NCI-H69 (cell line): ENCODE results near the gene GLIS1.
"Not testable (repeated sequence)": the region's sequence is repeated elsewhere in the genome, so short reads cannot be mapped to it uniquely, and the experiment has no call there.

Source experiments
- DNase-seq: peaks from one replicate; lab custom pipeline; 2025; lab: John Stamatoyannopoulos, UW

Gene GLIS1

DNA sequence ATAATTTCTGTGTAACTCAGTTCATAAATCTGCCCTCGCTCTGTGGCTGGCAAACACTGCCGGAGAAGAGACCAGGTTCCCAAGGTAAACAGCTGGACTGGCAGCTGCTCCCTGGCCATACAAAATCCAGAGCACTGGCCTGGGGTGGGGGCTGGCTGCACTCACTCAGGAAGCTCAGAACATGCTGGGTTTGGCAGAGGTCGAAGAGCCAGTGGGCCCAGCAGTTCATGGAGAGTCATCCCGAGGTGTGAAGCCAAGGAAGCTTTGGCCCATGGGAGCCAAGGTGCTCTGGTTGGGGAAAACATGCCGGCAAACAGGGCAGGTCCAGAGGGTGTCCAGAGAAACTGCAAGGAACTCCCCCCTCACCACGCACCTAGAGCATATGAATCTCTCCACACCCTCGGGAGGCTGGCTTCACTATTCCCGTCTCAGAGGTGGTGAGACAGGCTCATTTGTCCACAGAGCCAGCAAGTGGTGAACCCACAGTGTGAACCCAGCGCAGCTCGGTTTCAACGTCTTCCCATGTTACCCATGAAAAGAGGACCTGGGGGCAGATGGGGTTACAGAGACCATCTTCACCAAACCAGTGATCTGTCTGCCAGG, 177.4 kb downstream of the GLIS1 start:
- DNase-seq: peak; percentile 46

GRCh38 chr1:53560581-53561502, 178.1 kb downstream of the GLIS1 start:
- no peak for DNase-seq

- DNase-seq: no peak
These were observed 178.9 kb downstream of the GLIS1 start for GRCh38 chr1:53559854-53560580.

- no peak for DNase-seq
These were observed 179.6 kb downstream of the GLIS1 start for GRCh38 chr1:53559391-53559815.

- DNase-seq: no peak
These were observed 180.1 kb downstream of the GLIS1 start for GRCh38 chr1:53558739-53559315.

- no peak for DNase-seq
These were observed 180.9 kb downstream of the GLIS1 start for GRCh38 chr1:53557830-53558738.

- no peak for DNase-seq
These were observed 181.6 kb downstream of the GLIS1 start for GRCh38 chr1:53557369-53557768.

DNA sequence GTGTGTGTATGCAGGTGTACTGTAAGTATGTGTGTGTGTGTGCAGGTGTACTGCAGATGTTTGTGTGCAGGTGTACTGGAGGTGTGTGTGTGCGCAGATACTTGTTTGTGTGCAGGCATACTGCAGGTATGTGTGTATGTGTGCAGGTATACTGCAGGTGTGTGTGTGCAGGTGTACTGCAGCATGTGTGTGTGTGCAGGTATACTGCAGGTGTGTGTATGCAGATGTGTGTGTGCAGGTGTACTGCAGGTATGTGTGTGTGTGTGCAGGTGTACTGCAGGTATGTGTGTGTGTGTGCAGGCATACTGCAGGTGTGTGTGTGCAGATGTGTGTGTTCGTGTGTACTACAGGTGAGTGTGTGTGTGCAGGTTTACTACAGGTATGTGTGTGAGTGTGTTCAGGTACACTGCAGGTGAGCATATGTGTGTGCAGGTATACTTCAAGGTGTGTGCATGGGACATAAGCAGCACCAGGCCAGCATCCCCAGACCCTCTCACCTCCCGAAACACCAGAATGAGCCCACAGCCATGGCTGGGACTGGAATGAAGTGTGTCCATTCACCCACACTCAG, 182.2 kb downstream of the GLIS1 start:
- no peak for DNase-seq

DNA sequence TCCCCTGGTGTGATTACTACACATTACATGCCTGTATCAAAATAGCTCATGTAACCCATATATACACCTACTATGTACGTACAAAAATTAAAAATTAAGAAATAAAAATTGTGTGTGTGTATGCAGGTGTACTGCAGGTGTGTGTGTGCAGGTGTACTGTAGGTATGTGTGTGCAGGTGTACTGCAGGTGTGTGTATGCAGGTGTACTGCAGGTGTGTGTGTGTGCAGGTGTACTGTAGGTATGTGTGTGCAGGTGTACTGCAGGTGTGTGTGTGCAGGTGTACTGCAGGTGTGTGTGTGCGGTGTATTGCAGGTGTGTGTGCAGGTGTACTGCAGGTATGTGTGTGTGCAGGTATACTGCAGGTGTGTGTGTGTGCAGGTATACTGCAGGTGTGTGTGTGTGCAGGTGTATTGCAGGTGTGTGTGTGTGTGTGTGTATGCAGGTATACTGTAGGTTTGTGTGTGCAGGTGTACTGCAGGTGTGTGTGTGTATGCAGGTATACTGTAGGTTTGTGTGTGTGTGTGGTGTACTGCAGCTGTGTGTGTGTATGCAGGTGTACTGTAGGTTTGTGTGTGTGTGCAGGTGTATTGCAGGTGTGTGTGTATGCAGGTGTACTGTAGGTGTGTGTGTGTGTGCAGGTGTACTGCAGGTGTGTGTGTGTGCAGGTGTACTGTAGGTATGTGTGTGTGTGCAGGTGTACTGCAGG, 183.2 kb downstream of the GLIS1 start:
- DNase-seq: not testable (repeated sequence)

- DNase-seq: no peak
These were observed 184.2 kb downstream of the GLIS1 start for GRCh38 chr1:53554592-53555305.

DNA sequence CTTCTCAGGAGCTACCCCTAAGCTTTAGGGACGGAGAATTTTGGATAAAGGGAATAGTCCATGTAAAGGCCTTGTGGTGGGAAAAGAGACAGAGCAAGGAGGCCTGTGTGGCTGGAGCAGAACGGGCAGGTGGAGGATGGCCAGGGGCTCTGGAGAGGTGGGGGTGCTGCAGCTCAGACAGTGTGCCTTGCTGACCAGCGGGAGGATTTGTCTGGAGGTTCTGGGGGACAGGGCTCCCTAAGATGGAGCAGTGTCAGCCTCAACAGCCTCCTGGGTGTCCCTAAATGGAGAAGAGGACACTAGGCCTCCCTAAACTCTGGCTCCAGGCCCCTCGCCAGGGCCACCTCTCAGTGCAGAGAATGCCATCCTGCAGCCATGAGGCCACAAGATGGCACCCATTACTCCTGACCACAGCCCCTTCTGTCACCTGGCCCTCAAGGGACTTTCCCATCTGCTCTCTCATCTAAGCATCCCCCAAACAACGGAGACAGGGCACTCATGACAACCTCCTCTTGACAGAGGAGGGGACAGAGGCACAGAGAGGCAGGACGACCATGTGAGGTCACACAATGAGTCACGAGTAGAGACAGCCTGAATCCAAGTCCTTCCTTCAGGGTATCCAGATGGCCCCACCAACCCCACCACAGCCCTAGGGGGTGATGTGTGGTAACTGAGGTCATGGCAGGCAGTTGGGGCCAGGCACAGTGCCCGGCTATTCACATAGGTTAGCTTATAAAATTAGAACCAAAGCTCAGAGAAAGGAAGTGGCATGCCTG, 185.0 kb downstream of the GLIS1 start:
- DNase-seq: no peak

DNA sequence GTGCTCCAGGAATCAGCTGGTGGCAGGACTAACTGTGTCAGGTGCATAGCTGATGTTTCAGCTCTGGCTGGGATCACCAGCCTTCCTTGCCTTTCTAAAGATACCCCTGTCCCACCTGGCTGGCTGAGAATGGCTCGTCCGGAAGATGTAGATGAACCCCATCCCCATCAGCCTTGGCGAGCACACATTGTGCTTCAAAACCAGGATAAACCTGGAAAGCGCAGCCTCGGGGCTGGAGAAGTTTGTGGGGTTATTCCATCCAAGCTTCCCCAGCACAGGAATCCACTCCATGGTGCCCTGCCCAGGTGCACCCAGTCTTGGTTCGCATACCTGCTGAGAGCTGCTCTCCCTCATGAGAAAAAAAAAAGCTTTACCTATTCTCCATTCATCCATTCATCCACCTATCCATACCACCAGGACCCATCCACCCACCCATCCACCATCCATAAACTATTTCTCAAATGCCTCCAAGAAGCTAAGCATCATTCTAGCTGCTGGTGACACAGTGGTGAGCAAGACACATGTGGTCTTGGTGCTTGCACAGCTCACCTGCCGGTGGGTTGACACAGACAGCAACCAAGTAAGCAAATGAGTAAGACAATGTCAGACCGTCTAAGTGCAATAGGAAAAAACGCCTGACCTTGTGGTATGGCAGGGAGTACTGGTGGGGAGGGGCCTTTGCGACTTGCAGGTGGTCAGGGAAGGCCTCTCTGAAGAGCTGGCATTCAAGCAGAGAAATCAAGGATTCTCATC, 185.8 kb downstream of the GLIS1 start:
- no peak for DNase-seq

GRCh38 chr1:53552146-53552861, 186.7 kb downstream of the GLIS1 start:
- peak; percentile 70 for DNase-seq

GRCh38 chr1:53551428-53551995, 187.5 kb downstream of the GLIS1 start:
- DNase-seq: no peak

GRCh38 chr1:53550201-53550741, 188.7 kb downstream of the GLIS1 start:
- DNase-seq: no peak

GRCh38 chr1:53549781-53550180, 189.2 kb downstream of the GLIS1 start:
- no peak for DNase-seq

GRCh38 chr1:53549287-53549686, 189.7 kb downstream of the GLIS1 start:
- no peak for DNase-seq
